HCT116 (cell line): ENCODE results near the gene COPE. TPM values are rescaled to one million over a fixed set of nuclear protein-coding genes. Genes with fewer than 3 reads are reported as not detected.

ENCODE experiments used
- ATAC-seq: fragments of 200-7000 bp; cut with Tn5 transposase; 2 replicates; pipeline ENCODE4 v1.9.1; 2020; ENCODE audit warnings: mild to moderate bottlenecking, moderate library complexity
- BruUV-seq: library from RNA; stranded (reverse); fragments of 400-500 nt; replicated peaks from 2 replicates; lab custom pipeline; 2021; lab: Mats Ljungman, UMichigan
- CTCF ChIA-PET: fragments of 300-600 bp; sonication (Branson Sonifier 250); formaldehyde crosslinking; loops from one replicate; lab custom pipeline; 2021; ENCODE audit warnings: antibody characterized with exemption; lab: Charles Lee
- POLR2A ChIA-PET: fragments of 300-600, 350-600 bp; sonication (Branson Sonifier 250); formaldehyde crosslinking; loops from one replicate; lab custom pipeline; 2021; ENCODE audit warnings: antibody characterized with exemption; lab: Charles Lee
- RAD21 ChIA-PET, 2 experiments: fragments of 300-600 bp; sonication (Branson Sonifier 250); formaldehyde crosslinking; loops; one replicate each; lab custom pipeline; 2023; ENCODE audit warnings: low total read pairs in 2 of 2; ENCODE audit not compliant: uncharacterized antibody in 2 of 2, unreplicated experiment in 2 of 2, low non-redundant PET in 1 of 2; lab: Charles Lee
- DNase-seq: peaks from one replicate; pipeline ENCODE4 v3.0.0-alpha.2; 2010; ENCODE audit warnings: low read depth, low spot score
- H2AFZ ChIP-seq: fragments of 200-600 bp; shearing (Covaris generic), sonication (generic); 2 replicates; pipeline ENCODE4 v1.6.1; 2017; ENCODE audit warnings: low read depth, mixed run types, mixed read lengths, antibody characterized with exemption, low read length; ENCODE audit not compliant: poor library complexity, severe bottlenecking
- H3K27ac ChIP-seq: 2 replicates; pipeline ENCODE4 v1.5.1; 2012; ENCODE audit warnings: low read depth, low read length
- H3K27me3 ChIP-seq: fragments of 200-600 bp; sonication (generic); 2 replicates; pipeline ENCODE4 v1.6.1; 2016; ENCODE audit warnings: mixed run types, low read length, mixed read lengths; ENCODE audit not compliant: insufficient read depth
- H3K36me3 ChIP-seq, 2 experiments: fragments of 200-500 bp in 1 of 2; fragments of 200-600 bp in 1 of 2; sonication (Bioruptor generic) in 1 of 2; sonication (generic) in 1 of 2; 2 replicates each; pipeline versions ENCODE4 v1.5.1 to v1.6.1; 2014 to 2016; ENCODE audit warnings: low read length in 2 of 2, inconsistent platforms in 1 of 2, mixed read lengths in 1 of 2, mixed run types in 1 of 2; ENCODE audit not compliant: insufficient read depth in 2 of 2, control insufficient read depth in 1 of 2
- H3K4me1 ChIP-seq, 2 experiments: fragments of 200-600 bp in 1 of 2; sonication (generic) in 1 of 2; 2 replicates each; pipeline versions ENCODE4 v1.5.1 to v1.6.1; 2012 to 2017; ENCODE audit warnings: low read length in 2 of 2, inconsistent platforms in 1 of 2, mild to moderate bottlenecking in 1 of 2, mixed read lengths in 1 of 2, mixed run types in 1 of 2, moderate library complexity in 1 of 2; ENCODE audit not compliant: insufficient read depth in 2 of 2, control insufficient read depth in 1 of 2
- H3K4me2 ChIP-seq: fragments of 200-600 bp; sonication (generic); 2 replicates; pipeline ENCODE4 v1.6.1; 2017; ENCODE audit warnings: mixed run types, low read length, mixed read lengths
- H3K4me3 ChIP-seq, 2 experiments: fragments of 200-600 bp in 1 of 2; sonication (generic) in 1 of 2; replicated peaks in 1 of 2; 2 replicates each; pipeline ENCODE4 v1.5.1; 2011 to 2016; ENCODE audit warnings: low read length in 2 of 2, control low read depth in 1 of 2, low read depth in 1 of 2, mild to moderate bottlenecking in 1 of 2, mixed read lengths in 1 of 2, mixed run types in 1 of 2
- H3K79me2 ChIP-seq: fragments of 200-600 bp; sonication (generic); 2 replicates; pipeline ENCODE4 v1.6.1; 2017; ENCODE audit warnings: mild to moderate bottlenecking, mixed run types, low read length, moderate library complexity, mixed read lengths; ENCODE audit not compliant: insufficient read depth
- H3K9ac ChIP-seq: fragments of 200-600 bp; sonication (generic); 2 replicates; pipeline ENCODE4 v1.6.1; 2016; ENCODE audit warnings: low read length, mixed read lengths
- H3K9me2 ChIP-seq: fragments of 200-600 bp; sonication (generic), shearing (Covaris generic); 2 replicates; pipeline ENCODE4 v1.6.1; 2017; ENCODE audit warnings: mixed run types, mild to moderate bottlenecking, moderate library complexity; ENCODE audit not compliant: insufficient read depth
- H3K9me3 ChIP-seq, 2 experiments: fragments of 200-500 bp in 1 of 2; fragments of 200-600 bp in 1 of 2; sonication (Bioruptor generic) in 1 of 2; sonication (generic) in 1 of 2; 2 replicates each; pipeline ENCODE4 v1.6.1; 2014 to 2017; ENCODE audit warnings: low read length in 2 of 2, mixed read lengths in 2 of 2, inconsistent platforms in 1 of 2, low read depth in 1 of 2, mild to moderate bottlenecking in 1 of 2, mixed run types in 1 of 2, moderate library complexity in 1 of 2; ENCODE audit not compliant: control insufficient read depth in 1 of 2, insufficient read depth in 1 of 2
- H4K20me1 ChIP-seq: fragments of 200-600 bp; sonication (generic), shearing (Covaris generic); 2 replicates; pipeline ENCODE4 v1.6.1; 2017; ENCODE audit warnings: mixed run types, mild to moderate bottlenecking, moderate library complexity; ENCODE audit not compliant: insufficient read depth
- CEBPB ChIP-seq: IDR thresholded peaks from 2 replicates; pipeline ENCODE4 v1.6.1; 2012; ENCODE audit warnings: low read depth
- ELF1 ChIP-seq: IDR thresholded peaks from 2 replicates; pipeline ENCODE4 v1.6.1; 2012; ENCODE audit warnings: low read depth, borderline replicate concordance
- EZH2phosphoT487 ChIP-seq: fragments of 200-600 bp; IDR thresholded peaks from 2 replicates; pipeline ENCODE4 v1.6.1; 2018; ENCODE audit warnings: antibody characterized with exemption, borderline replicate concordance
- JUND ChIP-seq: IDR thresholded peaks from 2 replicates; pipeline ENCODE4 v1.6.1; 2012
- POLR2A ChIP-seq: IDR thresholded peaks from 2 replicates; pipeline ENCODE4 v1.7.0; 2011; ENCODE audit warnings: borderline replicate concordance; ENCODE audit not compliant: insufficient read depth, insufficient read length; ENCODE audit errors: extremely low read depth
- SP1 ChIP-seq: IDR thresholded peaks from 2 replicates; pipeline ENCODE4 v1.6.1; 2012; ENCODE audit warnings: low read depth
- TCF7L2 ChIP-seq: IDR thresholded peaks from 2 replicates; pipeline ENCODE4 v1.7.0; 2011; ENCODE audit warnings: borderline replicate concordance, inconsistent platforms; ENCODE audit not compliant: insufficient read depth, insufficient read length; ENCODE audit errors: extremely low read depth
- intact Hi-C: fragments of 100-400 bp; cut with micrococcal nuclease; formaldehyde crosslinking; loops from 2 replicates; pipeline ENCODE4 v1.10.0; 2022
- total RNA-seq: library from RNA; stranded (reverse); gene quantifications from one replicate; pipeline ENCODE4 v1.2.1, GENCODE V29; 2021; ENCODE audit not compliant: unreplicated experiment
- TF ChIP-seq, protein P1 (sequence below), 3 experiments: fragments of 200-600 bp in 1 of 3; sonication (generic) in 1 of 3; IDR thresholded peaks in 2 of 3; conservative IDR thresholded peaks in 1 of 3; 2 replicates each; pipeline ENCODE4 v1.5.1; 2012 to 2017; ENCODE audit warnings: low read depth in 2 of 3, low read length in 2 of 3, antibody characterized with exemption in 1 of 3, borderline replicate concordance in 1 of 3, control low read depth in 1 of 3, mild to moderate bottlenecking in 1 of 3, mixed read lengths in 1 of 3, mixed run types in 1 of 3, moderate library complexity in 1 of 3; ENCODE audit not compliant: insufficient read depth in 1 of 3
- TF ChIP-seq, protein P2 (sequence below): IDR thresholded peaks from 2 replicates; pipeline ENCODE4 v1.6.1; 2012; ENCODE audit warnings: low read depth

Gene COPE
- total RNA-seq, 1 experiment from 2014 or later = 263 TPM

DNA sequence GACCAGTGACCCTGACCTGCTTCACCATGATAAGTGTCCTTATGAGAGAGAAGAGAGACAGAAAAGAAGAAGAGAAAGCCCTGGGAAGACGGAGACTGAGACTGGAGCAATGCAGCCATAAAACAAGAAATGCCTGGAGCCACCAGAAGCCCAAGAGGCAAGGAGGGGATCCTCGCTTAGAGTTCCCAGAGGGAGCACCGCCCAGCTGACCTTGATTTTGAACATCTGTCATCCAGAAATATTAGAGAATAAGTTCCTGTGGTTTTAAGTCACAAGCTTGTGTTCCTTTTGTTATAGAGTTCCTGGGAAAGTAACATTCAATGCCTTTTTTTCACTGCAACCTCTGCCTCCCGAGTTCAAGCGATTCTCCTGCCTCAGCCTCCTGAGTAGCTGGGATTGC, 43.5 kb downstream of the COPE start (continued):
- TF ChIP-seq, protein P1, sequence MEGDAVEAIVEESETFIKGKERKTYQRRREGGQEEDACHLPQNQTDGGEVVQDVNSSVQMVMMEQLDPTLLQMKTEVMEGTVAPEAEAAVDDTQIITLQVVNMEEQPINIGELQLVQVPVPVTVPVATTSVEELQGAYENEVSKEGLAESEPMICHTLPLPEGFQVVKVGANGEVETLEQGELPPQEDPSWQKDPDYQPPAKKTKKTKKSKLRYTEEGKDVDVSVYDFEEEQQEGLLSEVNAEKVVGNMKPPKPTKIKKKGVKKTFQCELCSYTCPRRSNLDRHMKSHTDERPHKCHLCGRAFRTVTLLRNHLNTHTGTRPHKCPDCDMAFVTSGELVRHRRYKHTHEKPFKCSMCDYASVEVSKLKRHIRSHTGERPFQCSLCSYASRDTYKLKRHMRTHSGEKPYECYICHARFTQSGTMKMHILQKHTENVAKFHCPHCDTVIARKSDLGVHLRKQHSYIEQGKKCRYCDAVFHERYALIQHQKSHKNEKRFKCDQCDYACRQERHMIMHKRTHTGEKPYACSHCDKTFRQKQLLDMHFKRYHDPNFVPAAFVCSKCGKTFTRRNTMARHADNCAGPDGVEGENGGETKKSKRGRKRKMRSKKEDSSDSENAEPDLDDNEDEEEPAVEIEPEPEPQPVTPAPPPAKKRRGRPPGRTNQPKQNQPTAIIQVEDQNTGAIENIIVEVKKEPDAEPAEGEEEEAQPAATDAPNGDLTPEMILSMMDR (IDR thresholded peaks at IDR 0.05 in 2 of 3, conservative IDR thresholded peaks at IDR 0.05 in 1 of 3; ENCODE audit: borderline replicate concordance in 1 of 3, insufficient read depth in 1 of 3, low read depth in 2 of 3, low read length in 2 of 3) = no peak
- no peak for TF ChIP-seq JUND
- no peak for TF ChIP-seq ELF1

DNA sequence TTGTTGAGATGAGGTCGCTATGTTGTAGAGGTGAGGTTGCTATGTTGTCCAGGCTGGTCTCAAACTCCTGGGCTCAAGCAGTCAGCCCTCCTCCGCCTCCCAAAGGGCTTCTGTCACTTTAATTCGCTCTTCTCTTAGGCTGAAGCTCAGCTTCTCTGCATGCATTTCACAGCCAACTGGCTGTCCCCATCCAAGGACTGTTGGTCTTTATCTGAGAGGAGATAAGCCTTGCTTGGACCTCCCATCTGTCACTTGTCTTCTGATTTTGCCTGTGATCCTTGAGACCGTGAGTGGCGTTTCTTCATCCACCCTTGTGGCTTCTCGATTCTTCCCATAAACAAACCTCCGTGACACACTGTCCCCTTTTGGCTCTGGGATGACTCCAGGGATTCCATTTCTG, 47.6 kb downstream of the COPE start:
- Histone ChIP-seq H3K9me3 (peaks cover 0 to under 1% of the 10 kb centered on the region in 2 experiments; a peak in 1 of 4 replicates), H3K27me3 (no peaks in the 10 kb centered on the region), H3K4me2 (no peak overlapping the region), H3K9ac (no peak overlapping the region), H3K36me3 (peaks cover 13 to 17% of the 10 kb centered on the region in 2 experiments; a peak in 3 of 4 replicates), H2AFZ (no peak overlapping the region), H3K79me2 (no peaks in the 10 kb centered on the region; the same call in 1 of the 2 replicates), H3K9me2 (no peaks in the 10 kb centered on the region), H3K4me3 (no peak overlapping the region), H3K4me1 (no peaks in the 10 kb centered on the region), H4K20me1 (no peaks in the 10 kb centered on the region), H3K27ac (no peak overlapping the region)
- POLR2A ChIA-PET = no interaction called here
- ATAC-seq = no peak
- no peak for DNase-seq
- intact Hi-C loops = no loop called here
- CTCF ChIA-PET = no interaction called here
- TF ChIP-seq, protein P2, sequence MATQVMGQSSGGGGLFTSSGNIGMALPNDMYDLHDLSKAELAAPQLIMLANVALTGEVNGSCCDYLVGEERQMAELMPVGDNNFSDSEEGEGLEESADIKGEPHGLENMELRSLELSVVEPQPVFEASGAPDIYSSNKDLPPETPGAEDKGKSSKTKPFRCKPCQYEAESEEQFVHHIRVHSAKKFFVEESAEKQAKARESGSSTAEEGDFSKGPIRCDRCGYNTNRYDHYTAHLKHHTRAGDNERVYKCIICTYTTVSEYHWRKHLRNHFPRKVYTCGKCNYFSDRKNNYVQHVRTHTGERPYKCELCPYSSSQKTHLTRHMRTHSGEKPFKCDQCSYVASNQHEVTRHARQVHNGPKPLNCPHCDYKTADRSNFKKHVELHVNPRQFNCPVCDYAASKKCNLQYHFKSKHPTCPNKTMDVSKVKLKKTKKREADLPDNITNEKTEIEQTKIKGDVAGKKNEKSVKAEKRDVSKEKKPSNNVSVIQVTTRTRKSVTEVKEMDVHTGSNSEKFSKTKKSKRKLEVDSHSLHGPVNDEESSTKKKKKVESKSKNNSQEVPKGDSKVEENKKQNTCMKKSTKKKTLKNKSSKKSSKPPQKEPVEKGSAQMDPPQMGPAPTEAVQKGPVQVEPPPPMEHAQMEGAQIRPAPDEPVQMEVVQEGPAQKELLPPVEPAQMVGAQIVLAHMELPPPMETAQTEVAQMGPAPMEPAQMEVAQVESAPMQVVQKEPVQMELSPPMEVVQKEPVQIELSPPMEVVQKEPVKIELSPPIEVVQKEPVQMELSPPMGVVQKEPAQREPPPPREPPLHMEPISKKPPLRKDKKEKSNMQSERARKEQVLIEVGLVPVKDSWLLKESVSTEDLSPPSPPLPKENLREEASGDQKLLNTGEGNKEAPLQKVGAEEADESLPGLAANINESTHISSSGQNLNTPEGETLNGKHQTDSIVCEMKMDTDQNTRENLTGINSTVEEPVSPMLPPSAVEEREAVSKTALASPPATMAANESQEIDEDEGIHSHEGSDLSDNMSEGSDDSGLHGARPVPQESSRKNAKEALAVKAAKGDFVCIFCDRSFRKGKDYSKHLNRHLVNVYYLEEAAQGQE = no peak
- TF ChIP-seq POLR2A (no peak), TCF7L2 (no peak), EZH2phosphoT487 (no peak), SP1 (no peak), CEBPB (no peak)
- RAD21 ChIA-PET = no interaction called here
- BruUV-seq = no TSS peak
